HG03066 (cell line): ENCODE measurements around the gene RFPL1.
"Not testable (repeated sequence)": the region's sequence is repeated elsewhere in the genome, so short reads cannot be mapped to it uniquely, and the experiment has no call there.

Experiments
- ATAC-seq: cut with Tn5 transposase; IDR thresholded peaks from one replicate; pipeline ENCODE4 v1.9.1; 2021; ENCODE audit warnings: low read depth; ENCODE audit not compliant: unreplicated experiment

The RFPL1 gene

DNA sequence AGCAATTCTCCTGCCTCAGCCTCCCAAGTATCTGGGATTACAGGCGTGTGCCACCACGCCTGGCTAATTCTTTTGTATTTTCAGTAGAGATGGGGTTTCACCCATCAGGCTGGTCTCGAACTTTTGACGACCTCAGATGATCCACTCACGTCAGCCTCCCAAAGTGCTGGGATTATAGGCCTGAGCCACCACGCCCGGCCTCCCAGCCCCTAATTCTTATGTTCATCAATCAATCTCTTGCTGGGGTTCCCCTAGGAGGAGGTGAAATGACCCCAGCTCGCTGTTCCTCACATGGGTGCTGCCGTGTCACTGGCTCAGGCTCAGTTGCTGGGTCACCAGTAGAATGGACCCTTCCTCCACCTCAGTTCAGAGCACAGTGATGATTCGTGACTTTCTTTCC lies at the start of gene RFPL1:
Gene RFPL1, plus strand, starts transcription at position 301 of the 400 bp plus-strand sequence.
- not testable (repeated sequence) for ATAC-seq

DNA sequence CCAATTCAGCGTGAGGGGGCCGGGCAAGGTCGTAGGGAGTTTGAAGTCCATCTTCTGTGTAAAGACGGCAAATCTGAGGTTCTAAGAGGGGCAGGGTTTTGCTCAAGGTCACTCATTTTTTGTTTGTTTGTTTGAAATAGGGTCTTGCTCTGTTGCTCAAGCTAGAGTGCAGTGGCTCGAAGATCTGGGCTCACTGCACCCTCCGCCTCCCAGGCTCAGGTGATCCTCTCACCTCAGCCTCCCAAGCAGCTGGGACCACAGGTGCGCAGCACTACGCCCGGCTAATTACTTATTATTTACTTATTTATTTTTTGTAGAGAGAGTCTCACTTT lies 49.7 kb upstream of the RFPL1 start:
- ATAC-seq: no peak

DNA sequence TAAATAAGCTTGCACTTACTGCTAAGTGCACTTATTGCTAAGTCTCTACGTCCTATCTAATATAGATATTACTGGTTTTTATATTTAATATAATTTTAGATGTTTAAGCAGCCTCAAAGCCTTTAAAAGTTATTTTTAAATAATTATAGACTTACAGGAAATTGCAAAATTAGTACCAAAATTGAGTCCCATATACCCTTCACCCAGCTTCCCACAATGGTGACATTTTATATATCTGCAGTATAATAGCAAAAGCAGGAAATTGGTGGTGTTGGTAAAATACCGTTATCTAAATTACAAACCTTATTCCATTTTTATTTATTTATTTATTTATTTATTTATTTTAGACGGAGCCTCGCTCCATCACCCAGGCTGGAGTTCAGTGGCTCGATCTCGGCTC lies 48.1 kb upstream of the RFPL1 start:
- no peak for ATAC-seq

DNA sequence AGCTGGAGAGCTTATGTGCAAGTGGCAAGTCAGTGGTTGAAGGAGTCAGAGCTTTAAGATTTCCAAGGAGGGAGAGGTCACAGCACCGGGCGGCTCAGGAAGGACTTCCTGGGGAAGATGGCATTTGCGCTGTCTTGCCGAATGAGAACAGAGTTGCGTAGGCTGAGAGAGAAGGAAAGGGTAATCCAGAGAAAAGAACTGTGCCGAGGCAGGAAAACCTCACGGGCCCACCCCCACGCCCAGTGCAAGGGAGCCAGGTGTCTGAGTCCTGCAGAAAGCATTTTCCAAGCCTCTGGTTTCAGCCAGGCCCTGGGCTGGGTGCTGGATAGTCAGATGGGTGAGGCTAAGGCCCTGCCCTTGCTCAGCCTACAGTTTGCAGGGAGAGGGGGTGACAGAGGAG lies 46.8 kb upstream of the RFPL1 start:
- no peak for ATAC-seq

DNA sequence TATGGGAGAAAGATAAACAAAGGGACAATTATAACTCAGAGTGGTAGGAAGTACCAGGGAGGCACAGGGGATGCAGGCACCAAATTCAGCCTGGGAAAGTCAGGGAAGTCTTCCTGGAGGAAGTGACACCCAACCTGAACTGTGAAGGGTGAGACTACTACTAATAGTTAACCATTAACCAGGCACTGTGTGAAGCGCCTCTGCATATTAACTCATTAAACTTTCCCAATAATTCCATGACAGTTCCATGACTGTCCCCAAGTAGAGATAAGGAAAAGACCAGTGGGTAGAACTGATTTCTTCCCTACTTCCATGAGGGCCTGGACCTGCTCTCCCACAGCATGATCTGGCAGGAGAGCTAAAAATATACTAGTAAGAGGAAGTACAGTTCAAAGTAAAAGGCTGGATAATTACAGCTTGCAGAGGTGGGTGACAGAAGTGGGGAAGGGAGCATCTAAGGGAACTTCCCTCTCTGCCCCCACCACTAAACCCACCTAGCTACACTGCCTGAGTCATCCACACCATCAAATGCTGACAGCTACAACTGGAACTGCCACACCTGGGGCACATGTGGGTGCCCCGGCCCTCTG lies 45.3 kb upstream of the RFPL1 start:
- no peak for ATAC-seq

DNA sequence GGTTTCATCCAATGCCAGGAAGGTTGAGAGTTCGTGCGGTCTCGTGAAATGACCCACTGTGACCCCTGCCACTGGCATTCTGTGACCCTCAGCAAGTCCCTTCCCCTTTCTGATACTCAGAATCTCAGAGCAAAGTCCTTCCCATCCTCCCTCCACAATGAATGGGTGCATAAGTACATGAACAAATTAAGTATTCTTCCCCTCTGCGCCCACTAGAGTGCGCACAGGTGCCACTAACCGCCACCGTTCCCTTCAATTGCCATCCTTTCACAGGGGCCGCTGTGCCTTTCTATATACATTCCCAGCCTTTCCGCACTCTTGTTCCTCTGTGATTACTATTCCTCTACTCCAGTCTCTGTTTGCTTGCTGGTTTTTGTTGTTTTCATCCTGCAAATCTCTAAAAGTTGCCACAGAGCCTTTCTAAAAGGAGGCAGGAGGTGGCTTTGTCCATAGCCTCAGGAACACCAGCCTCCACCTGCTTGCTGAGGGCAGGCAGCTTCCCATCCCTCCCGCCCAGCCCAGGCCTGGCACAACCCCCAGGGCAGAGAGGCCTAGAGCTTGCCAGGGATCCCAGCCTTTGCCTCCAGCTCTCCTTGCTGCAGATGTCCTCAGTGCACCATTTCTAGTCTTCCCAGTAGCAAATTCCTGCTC lies 43.3 kb upstream of the RFPL1 start:
- ATAC-seq: no peak

DNA sequence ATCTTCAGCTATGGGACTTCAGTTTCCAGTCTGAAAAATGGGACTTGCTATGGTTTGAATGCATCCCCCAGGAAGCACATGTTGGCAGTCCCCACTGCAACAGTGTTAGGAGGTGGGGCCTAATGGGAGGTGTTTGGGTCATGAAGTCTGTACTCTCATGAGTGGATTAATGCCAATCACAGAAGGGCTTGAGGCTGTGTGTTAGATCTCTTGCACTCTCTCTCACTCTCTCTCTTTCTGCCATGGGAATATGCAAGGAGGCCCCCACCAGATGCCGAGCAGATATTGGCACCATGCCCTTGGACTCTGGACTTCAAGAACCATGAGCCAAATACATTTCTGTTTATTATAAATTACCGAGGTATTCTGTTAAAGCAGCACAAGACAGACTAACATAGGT lies 42.3 kb upstream of the RFPL1 start:
- no peak for ATAC-seq

DNA sequence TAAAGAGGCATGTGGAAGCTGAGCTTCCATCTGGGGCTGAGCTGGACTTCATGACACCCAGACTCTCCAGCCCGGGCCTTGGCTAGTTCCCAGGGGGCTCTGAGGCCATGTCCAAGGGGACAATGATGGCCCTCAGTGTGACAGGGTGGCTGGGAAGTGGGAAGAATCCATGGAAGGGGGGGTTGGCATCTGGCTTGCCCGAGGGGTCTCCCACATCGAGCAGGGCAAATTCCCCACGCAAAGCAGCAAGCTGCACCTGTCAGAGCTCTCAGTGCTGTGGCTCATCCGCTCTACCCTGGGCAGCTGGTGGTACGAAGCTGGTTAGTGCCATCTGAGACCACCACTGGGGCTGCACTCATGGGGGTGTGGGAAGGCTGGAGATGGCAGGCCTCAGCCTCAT lies 40.6 kb upstream of the RFPL1 start:
- ATAC-seq: no peak

DNA sequence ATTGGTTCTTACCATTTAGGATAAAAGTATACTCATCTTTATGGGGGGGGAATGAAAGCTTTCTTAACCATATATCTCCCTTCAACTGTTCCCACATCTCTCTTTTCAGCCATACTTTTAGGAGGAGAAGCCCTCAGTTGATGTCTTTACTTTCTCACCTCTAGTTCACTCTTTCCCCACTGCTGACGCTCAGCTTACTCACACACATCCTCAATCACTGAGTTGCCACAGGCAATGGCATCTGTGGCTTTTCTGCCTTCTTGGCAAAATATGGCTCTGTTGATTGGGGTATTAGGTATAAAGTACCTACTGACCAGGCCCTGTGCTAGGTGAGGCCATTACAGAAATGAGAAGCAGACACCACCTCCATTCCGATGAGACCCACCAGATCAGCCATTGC lies 37.8 kb upstream of the RFPL1 start:
- no peak for ATAC-seq

DNA sequence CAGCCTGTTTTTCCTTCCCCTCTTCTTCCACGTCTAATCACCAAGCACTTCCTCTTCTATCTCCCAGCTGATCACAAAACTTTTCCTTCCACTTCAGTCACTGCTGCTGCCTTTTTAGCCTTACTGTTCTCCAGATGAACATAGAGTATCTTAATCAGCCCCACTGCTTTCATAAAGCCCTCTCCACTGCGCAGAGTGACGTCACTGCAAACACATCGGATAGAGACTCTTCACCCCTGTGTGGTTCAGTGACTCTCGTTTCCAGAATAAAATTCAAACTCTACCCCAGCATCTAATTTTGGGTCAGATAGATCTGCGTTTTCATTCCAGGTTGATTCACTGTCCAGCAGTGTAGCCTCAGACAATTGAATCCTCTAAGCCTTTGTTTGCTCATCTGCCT lies 36.8 kb upstream of the RFPL1 start:
- ATAC-seq: not testable (repeated sequence)

DNA sequence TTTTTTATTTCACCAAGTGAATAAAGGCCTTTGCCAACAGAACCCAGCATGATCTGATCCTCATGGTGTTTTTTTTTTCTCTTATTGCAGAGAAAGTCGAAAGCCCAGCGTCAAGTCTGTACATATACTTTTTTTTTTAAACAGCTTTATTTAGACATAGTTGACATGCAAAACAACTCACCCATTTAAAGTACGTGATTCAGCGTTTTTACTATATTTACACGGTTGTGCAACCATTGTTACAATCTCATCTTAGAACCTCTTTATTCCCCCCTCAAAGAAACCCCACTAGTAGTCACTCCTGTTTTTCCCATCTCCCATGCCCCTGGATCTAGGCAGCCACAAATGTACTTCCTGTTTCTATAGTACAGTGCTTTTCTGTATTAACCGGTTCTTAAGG lies 29.4 kb upstream of the RFPL1 start:
- no peak for ATAC-seq

DNA sequence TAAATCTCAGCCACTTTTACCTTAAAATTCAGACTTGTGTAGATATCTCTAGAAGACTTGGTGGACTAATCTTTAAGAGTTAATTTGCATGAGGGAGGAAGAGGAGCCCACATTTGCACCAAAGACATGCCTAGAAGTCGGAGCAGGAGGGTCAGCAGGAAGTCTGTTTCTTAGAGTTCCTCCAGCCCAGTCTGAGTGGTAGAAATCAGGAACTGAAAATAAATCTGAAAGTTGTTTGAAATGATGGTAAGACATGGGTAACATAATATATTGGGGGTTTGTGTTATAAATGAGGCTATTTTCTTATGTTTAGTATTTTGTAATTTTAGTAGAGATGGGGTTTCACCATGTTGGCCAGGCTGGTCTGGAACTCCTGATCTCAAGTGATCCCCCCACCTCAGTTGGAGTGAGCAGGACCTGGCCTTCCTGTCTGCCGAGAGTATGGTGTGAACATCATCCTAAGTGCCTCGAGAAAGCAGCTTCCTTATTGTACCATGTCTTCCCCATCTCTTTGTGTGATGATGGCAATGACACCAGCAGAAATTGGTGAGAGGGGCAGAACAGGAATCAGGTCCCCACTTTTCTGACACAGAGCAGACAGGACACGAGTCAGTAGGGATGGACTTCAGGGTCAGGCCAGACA lies 26.7 kb upstream of the RFPL1 start:
- ATAC-seq: peak; percentile 51

DNA sequence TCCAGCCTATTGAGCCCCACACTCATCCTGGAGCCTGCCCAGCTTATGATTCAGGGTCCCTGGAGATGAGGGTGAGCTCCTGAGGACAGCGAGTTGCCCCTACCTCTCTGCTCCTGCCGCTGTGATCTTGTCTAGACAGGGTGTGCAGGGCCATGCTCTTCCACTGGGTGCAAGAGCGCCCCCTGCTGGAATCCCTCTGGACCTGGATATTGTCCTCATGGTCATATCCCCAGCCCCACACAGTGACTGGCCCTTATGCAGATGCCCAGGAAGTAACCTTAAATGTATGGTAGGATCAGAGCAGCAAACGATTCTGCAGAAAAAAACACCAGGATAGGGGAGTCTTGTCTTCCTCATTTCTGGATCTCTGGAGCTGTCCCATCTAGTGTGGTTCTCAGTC lies 25.6 kb upstream of the RFPL1 start:
- not testable (repeated sequence) for ATAC-seq

DNA sequence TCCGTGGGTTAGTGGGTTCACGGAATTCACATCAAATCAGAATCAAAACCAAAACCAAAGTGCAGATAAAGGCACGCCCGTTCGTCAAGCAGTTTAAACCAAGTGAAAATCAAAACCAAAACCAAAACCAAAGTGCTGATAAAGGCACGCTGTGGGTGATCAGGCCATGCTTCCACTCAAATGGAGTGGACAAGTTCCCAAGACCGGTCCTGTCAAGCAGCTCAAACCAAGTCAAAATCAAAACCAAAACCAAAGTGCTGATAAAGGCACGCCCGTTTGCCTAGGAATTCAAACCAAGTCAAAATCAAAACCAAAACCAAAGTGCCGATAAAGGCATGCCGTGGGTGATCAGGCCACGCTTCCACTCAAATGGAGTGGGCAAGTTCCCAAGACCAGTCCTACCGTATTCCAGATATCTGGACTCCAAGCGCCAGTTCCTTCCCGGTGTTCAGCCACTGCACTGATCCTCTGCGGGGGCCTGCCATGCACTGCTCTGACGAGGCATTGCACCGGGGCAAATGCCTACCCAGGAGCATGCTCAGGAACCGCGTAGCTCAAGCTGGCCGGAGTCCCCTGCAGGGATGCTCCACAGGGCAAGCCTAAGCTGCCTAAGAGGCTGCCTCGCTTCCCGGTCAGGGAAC lies 23.3 kb upstream of the RFPL1 start:
- ATAC-seq: not testable (repeated sequence)

DNA sequence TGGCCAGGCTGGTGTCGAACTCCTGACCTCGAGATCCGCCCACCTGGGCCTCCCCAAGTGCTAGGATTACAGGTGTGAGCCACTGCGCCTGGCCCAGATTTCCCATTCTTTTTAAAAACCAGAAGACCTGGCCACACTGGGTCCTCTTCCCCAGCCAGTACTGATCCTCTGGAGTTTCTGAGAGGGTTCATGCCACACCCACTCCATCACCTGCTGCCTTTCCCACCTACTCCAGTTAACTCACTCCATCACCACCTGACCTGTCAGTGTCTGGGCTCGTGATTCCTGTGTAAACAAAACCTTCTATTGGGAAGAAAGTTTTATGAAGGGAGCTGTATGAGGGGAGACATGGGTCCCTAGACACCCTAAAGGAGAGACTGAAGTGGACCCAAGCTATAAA lies 19.7 kb upstream of the RFPL1 start:
- not testable (repeated sequence) for ATAC-seq

DNA sequence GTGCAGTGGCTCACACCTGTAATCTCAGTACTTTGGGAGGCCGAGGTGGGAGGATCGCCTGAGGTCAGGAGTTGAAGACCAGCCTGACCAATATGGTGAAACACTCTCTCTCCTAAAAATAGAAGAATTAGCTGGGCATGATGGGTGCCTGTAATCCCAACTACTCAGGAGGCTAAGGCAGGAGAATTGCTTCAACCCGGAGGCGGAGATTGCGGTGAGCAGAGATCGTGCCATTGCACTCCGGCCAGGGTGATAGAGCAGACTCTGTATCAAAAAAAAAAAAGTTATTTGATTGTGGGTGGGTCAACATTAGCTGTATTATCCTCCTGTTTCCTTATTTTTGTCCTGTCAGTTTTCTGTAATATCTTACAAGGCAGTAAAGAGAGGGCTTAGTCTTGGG lies 11.9 kb upstream of the RFPL1 start:
- ATAC-seq: no peak

DNA sequence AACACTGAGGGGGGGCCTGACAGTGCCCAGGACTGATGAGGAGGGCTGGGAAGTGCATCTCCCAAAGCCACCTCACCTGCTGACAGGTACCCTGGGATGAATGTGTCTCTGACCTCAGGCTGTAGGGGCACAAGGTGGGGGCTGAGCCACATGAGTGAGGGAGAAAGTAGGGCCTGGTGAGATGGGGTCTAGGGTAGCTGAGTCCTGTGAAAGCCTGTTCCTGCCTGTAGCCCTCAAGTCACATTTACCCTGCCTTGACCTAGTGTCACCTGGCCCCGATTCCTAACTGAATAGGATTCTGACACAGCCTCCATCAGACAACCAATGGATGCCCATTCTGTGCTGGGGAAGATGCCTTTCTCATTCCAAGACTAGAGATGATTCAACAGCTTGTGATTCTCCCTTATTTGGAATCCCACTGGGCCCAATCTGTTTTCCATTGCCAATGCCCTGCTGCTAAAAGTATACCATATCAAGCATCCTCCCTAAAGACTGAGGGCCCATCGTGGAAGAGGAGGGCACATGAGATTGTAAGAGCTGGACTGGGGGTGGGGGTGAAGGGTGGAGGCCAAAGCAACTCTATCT lies 11.1 kb upstream of the RFPL1 start:
- ATAC-seq: no peak

DNA sequence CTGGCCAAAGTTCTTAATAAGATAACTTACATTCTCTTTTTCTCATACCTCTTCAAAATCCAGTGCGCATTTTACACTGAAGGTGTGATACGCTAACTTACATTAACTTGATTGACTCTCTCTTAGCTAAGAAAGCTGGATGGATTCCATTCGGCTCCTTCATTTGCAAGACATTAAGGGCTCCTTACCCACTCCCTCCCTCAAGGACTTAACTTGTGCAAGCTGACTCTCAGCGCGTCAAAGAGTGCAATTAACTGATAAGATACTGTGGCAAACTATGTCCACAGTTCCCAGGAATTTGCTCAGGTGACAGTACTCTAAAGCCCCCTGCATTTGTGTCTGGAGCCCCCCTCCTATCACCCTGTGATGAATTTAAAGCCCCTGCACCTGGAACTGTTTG lies 6.4 kb upstream of the RFPL1 start:
- no peak for ATAC-seq

DNA sequence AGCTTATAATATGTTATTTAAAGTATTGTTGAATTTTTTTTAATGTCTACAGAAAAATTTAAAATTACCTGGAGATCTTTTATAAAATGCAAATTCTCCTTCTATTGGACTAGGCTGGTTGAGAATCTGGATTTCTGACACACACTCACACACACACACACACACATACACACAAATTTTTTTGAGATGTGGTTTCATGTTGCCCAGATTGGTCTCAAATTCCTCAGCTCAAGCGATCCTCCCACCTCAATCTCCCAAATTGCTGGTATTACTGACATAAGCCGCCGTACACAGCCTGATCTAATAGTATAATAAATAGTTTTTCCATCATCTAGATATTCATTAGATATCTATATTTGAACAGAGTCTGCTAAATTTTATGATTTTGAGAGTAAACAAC lies 4.5 kb upstream of the RFPL1 start:
- ATAC-seq: no peak

DNA sequence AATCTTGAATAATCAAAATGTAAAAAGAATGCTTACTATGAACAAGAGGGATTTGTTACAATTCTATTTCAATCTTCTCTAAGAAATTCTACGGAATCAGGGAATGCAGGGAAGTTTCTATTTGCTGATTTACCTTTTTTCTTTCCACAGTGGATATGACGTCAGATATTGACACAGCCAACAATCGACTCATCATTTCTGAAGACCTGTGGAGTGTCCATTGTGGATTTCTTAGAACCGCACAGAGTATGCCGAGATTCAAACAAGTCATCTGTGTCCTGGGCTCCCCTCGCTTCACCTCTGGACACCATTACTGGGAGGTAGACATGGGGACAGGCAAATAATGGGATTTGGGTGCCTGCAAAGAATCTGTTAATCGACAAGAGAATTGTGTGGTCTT lies 4.1 kb upstream of the RFPL1 start:
- ATAC-seq: no peak
